ENCODE results near the gene SESTD1. TPM values are rescaled to one million over a fixed set of nuclear protein-coding genes. Genes with fewer than 3 reads are reported as not detected.

SESTD1 gene
- total and polyA plus RNA-seq, 2 of the 8 experiments (the other 6 are each of a cell fraction or from before 2014, with no cell fraction given), result 5.2 to 49.6 TPM

DNA sequence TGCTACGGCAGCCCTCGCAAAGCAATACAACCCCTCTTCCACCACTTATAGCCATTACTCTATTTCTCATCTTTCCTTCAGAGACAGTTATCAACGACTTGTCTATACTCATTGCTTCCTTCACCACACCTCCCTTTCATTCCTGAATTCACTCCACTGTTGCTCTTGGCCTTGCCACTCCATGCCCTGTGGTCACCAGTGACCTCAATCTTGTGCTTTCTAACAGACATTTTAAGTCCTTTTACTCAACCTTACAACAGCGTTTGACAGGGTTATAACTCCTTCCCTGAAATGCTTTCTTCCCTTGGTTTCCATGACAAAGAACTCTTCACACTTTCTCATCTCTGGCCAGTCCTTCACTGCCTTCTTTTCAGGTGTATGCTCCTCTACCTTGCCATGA lies 124.1 kb downstream of the SESTD1 start:
- no peak for FAIRE-seq
- Histone ChIP-seq H2BK5ac (ENCODE audit: low read depth, low read length) (peak overlapping the region; percentile 66), H3K14ac (ENCODE audit: insufficient read length) (no peak overlapping the region), H2BK120ac (replicated peaks; ENCODE audit: low read depth, low read length) (no peak overlapping the region), H3K4me3 (ENCODE audit: extremely low read depth in 1 of 4, insufficient read depth in 2 of 4, low read depth in 3 of 4, low read length in 4 of 4) (no peak overlapping the region), H3K79me2 (ENCODE audit: control insufficient read depth in 1 of 2, insufficient read depth in 2 of 2, low read length in 2 of 2) (no peaks in the 10 kb centered on the region), H3K4me1 (replicated peaks in 1 of 4; ENCODE audit: control insufficient read depth in 3 of 4, insufficient read depth in 4 of 4, low read length in 3 of 4) (no peaks in the 10 kb centered on the region), H3K4ac (replicated peaks; ENCODE audit: insufficient read length, low read depth, low read length) (no peak overlapping the region), H4K8ac (ENCODE audit: extremely low read depth, insufficient read depth, low read length) (no peak overlapping the region), H4K5ac (ENCODE audit: insufficient read length, low read depth, low read length) (no peak overlapping the region), H3K4me2 (ENCODE audit: insufficient read depth in 1 of 2, low read depth in 2 of 2, low read length in 2 of 2) (no peak overlapping the region), H4K20me1 (replicated peaks in 1 of 2; ENCODE audit: control insufficient read depth in 1 of 2, insufficient read depth in 2 of 2, low read length in 2 of 2) (no peaks in the 10 kb centered on the region), H2BK20ac (ENCODE audit: low read length) (no peak overlapping the region), H3K27me3 (replicated peaks in 1 of 4; ENCODE audit: control insufficient read depth in 3 of 4, extremely low read depth in 1 of 4, insufficient read depth in 3 of 4, low read length in 3 of 4) (no peaks in the 10 kb centered on the region), H2AFZ (ENCODE audit: low read length) (no peak overlapping the region), H2AK5ac (ENCODE audit: low read depth, low read length) (no peak overlapping the region), H2BK12ac (ENCODE audit: low read depth, low read length) (no peak overlapping the region), H3K23ac (ENCODE audit: insufficient read length) (no peak overlapping the region), H3K23me2 (ENCODE audit: low read depth, low read length) (no peaks in the 10 kb centered on the region), H3K9me3 (ENCODE audit: insufficient read depth in 2 of 2, low read depth in 1 of 2, low read length in 1 of 2) (no peaks in the 10 kb centered on the region), H2BK15ac (ENCODE audit: low read length) (no peak overlapping the region), H3K9ac (replicated peaks in 1 of 4; ENCODE audit: extremely low read depth in 1 of 4, low read depth in 3 of 4, low read length in 3 of 4) (no peak overlapping the region), H3K18ac (ENCODE audit: extremely low read depth, low read length) (no peak overlapping the region), H3K36me3 (ENCODE audit: control insufficient read depth in 2 of 4, insufficient read depth in 4 of 4, low read length in 3 of 4) (peaks cover 0 to 2% (median 0%) of the 10 kb centered on the region in 4 experiments; a peak in 2 of 8 replicates), H4K91ac (replicated peaks; ENCODE audit: insufficient read length, low read length) (no peak overlapping the region), H3K27ac (ENCODE audit: low read depth, low read length) (no peak overlapping the region), H3K56ac (replicated peaks; ENCODE audit: insufficient read length, low read depth, low read length) (no peak overlapping the region), H3K79me1 (ENCODE audit: low read depth, low read length) (no peaks in the 10 kb centered on the region)
- ChIA-PET POLR2A (ENCODE audit: partially characterized antibody) (interaction anchor here (0.6 kb wide), 1 partner anchor 78 kb away, joined by 4 read pairs; no protein-coding TSS in a partner anchor), CTCF (ENCODE audit: partially characterized antibody) (no interaction called here)
- 86% methylated on average over 4 of the region's 4 CpGs; no CpG with 5 or more reads in 1 of the 2 experiments for WGBS, 2 experiments (ENCODE audit: extremely low coverage in 1 of 2, insufficient coverage in 1 of 2, insufficient read length in 1 of 2, insufficient replicate concordance in 2 of 2, low coverage in 1 of 2, low lambda C conversion rate in 2 of 2, missing lambda C conversion rate in 1 of 2)
- no peak for DNase-seq (ENCODE audit: low read depth in 1 of 2, low spot score in 2 of 2)
- no peak for TF ChIP-seq KDM4A (IDR thresholded peaks at IDR 0.05; ENCODE audit: low read depth, low read length, severe bottlenecking)
- TF ChIP-seq EGR1 (IDR thresholded peaks at IDR 0.05; ENCODE audit: borderline replicate concordance, low read depth, low read length), result no peak
- no peak for TF ChIP-seq SP4 (IDR thresholded peaks at IDR 0.05; ENCODE audit: low read length)
- no peak for TF ChIP-seq PHF8 (conservative IDR thresholded peaks at IDR 0.05; ENCODE audit: low read depth, low read length)
- TF ChIP-seq TAF7 (optimal IDR thresholded peaks at IDR 0.05; ENCODE audit: borderline replicate concordance, low read depth, low read length), result no peak
- TF ChIP-seq NRF1 (IDR thresholded peaks at IDR 0.05; ENCODE audit: low read depth, low read length), result no peak
- no peak for TF ChIP-seq RXRA (IDR thresholded peaks at IDR 0.05; ENCODE audit: insufficient read depth, low read depth, low read length)
- no peak for TF ChIP-seq SIRT6 (IDR thresholded peaks at IDR 0.05; ENCODE audit: low read length)
- TF ChIP-seq TEAD4 (IDR thresholded peaks at IDR 0.05; ENCODE audit: low read depth, low read length), result no peak
- TF ChIP-seq ZNF274 (IDR thresholded peaks at IDR 0.05; ENCODE audit: borderline replicate concordance, extremely low read depth, low read length), result no peak
- no peak for TF ChIP-seq FOSL1 (IDR thresholded peaks at IDR 0.05; ENCODE audit: insufficient read depth, low read depth, low read length)
- TF ChIP-seq BRCA1 (IDR thresholded peaks at IDR 0.05; ENCODE audit: low read depth, low read length), result no peak
- TF ChIP-seq, protein P1, sequence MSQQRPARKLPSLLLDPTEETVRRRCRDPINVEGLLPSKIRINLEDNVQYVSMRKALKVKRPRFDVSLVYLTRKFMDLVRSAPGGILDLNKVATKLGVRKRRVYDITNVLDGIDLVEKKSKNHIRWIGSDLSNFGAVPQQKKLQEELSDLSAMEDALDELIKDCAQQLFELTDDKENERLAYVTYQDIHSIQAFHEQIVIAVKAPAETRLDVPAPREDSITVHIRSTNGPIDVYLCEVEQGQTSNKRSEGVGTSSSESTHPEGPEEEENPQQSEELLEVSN (IDR thresholded peaks at IDR 0.05), result no peak
- TF ChIP-seq EP300 (IDR thresholded peaks at IDR 0.05; ENCODE audit: borderline replicate concordance in 1 of 2, low read depth in 2 of 2, low read length in 2 of 2), result no peak
